Loucy (cell line): ENCODE results near the gene LRRC10B.

Experiments used
- H2AFZ ChIP-seq: fragments of 200-600 bp; sonication (generic); 2 replicates; pipeline ENCODE4 v1.6.0; 2016; ENCODE audit warnings: antibody characterized with exemption, mild to moderate bottlenecking, low read length, moderate library complexity
- H3F3A ChIP-seq: fragments of 200-600 bp; 2 replicates; pipeline ENCODE4 v1.6.0; 2016; ENCODE audit warnings: antibody characterized with exemption, low read depth, mild to moderate bottlenecking
- H3K27me3 ChIP-seq: fragments of 200-600 bp; sonication (generic); 2 replicates; pipeline ENCODE4 v1.6.1; 2014; ENCODE audit warnings: low read length, mild to moderate bottlenecking; ENCODE audit not compliant: insufficient read depth, poor library complexity, severe bottlenecking
- H3K36me3 ChIP-seq: fragments of 200-600 bp; sonication (generic); 2 replicates; pipeline ENCODE4 v1.6.1; 2016; ENCODE audit warnings: low read length; ENCODE audit not compliant: insufficient read depth
- H3K4me1 ChIP-seq: fragments of 200-600 bp; sonication (generic); 2 replicates; pipeline ENCODE4 v1.5.1; 2014; ENCODE audit warnings: low read length, mild to moderate bottlenecking; ENCODE audit not compliant: insufficient read depth, poor library complexity, severe bottlenecking
- H3K4me2 ChIP-seq: fragments of 200-600 bp; sonication (generic); 2 replicates; pipeline ENCODE4 v1.6.0; 2014; ENCODE audit warnings: antibody characterized with exemption, low read length, low read depth, mild to moderate bottlenecking; ENCODE audit not compliant: poor library complexity, severe bottlenecking
- H3K4me3 ChIP-seq: fragments of 200-600 bp; sonication (generic); 2 replicates; pipeline ENCODE4 v1.5.1; 2014; ENCODE audit warnings: low read length, mild to moderate bottlenecking, mixed read lengths; ENCODE audit not compliant: poor library complexity, severe bottlenecking
- H3K79me2 ChIP-seq: fragments of 200-600 bp; sonication (generic); 2 replicates; pipeline ENCODE4 v1.6.1; 2014; ENCODE audit warnings: low read length; ENCODE audit not compliant: insufficient read depth
- H3K9ac ChIP-seq: fragments of 200-600 bp; sonication (generic); 2 replicates; pipeline ENCODE4 v1.6.0; 2014; ENCODE audit warnings: mild to moderate bottlenecking, low read depth, low read length, moderate library complexity; ENCODE audit not compliant: poor library complexity, severe bottlenecking
- H3K9me2 ChIP-seq: fragments of 200-600 bp; sonication (generic); replicated peaks from 2 replicates; pipeline ENCODE4 v1.6.1; 2016; ENCODE audit warnings: low read depth, low read length, mixed read lengths
- H3K9me3 ChIP-seq: fragments of 200-600 bp; sonication (generic); 2 replicates; pipeline ENCODE4 v1.6.1; 2014; ENCODE audit warnings: mild to moderate bottlenecking, antibody characterized with exemption, low read length, low read depth; ENCODE audit not compliant: insufficient read depth
- H4K20me1 ChIP-seq: fragments of 200-600 bp; sonication (generic); 2 replicates; pipeline ENCODE4 v1.6.0; 2014; ENCODE audit warnings: antibody characterized with exemption, low read length, mild to moderate bottlenecking; ENCODE audit not compliant: insufficient read depth, poor library complexity, severe bottlenecking
- EZH2phosphoT487 ChIP-seq: fragments of 200-600 bp; IDR thresholded peaks from 2 replicates; pipeline ENCODE4 v1.6.1; 2018; ENCODE audit warnings: antibody characterized with exemption, mild to moderate bottlenecking, moderate library complexity, borderline replicate concordance
- TF ChIP-seq, protein P1 (sequence below): fragments of 200-600 bp; sonication (generic); conservative IDR thresholded peaks from 2 replicates; pipeline ENCODE4 v1.5.1; 2014; ENCODE audit warnings: mild to moderate bottlenecking, antibody characterized with exemption, low read length

Gene LRRC10B

DNA sequence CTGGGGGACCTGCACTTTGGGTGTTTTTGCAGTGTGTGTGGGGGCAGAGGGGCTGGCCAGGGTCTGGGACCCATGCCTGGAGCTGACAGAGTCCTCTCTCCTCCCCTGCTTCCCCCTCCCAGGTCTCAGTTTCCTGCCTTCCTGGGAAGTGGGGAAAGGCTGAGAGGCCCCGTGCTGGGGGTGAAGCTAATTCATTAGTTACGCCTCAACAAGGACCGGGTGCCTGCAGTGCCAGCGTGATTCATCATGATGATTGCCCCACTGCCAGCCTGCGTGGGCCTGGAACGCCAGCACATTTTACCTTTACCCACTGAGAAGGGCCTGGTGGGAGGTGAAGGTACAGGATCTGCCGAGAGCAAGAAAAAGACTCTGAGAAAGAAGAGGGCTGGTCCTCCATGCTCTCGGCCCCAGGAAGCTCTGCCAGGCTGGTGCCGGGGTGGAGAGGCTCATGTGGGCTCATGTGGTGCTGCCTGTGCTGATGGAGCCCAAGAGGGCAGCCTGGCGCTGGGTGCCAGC, 2.9 kb upstream of the LRRC10B start:
- Histone ChIP-seq H3K4me1 (no peaks in the 10 kb centered on the region), H3K27me3 (no peaks in the 10 kb centered on the region), H3K4me3 (no peak overlapping the region)

DNA sequence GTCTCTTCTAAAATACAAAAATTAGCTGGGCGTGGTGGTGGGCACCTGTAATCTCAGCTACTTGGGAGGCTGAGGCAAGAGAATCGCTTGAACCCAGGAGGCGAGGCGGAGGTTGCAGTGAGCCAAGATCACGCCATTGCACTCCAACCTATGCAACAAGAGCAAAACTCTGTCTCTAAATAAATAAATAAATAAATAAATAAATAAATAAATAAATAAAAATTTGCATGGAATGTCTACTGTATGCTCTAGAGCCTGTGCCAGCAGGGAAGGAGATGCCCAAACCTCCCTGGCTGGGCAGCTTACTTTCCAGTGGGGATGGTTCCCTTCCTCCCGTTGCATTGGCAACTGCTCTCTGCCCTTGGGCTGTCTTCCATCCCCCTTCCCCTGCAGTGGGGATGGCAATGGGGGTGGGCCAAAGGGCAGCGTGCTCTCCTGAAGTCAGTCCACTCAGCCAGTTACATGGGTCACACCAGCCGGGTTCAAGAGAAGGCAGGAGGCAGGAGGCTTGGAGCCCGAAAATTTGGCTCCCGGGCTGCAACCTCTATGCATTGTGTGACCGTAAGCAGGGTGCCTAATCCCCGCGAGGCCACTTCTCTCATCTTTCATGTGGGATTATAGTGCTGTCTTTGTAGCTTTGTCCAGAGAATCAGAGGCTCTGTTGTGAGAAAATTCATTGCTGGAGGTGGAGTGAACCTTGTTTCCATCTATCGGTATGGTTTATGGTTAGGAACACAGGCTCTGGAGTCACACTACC, 1.4 kb upstream of the LRRC10B start:
- Histone ChIP-seq H3K27me3 (no peaks in the 10 kb centered on the region), H3K36me3 (no peaks in the 10 kb centered on the region), H3K79me2 (no peaks in the 10 kb centered on the region), H3K4me1 (no peaks in the 10 kb centered on the region), H3K9me2 (no peaks in the 10 kb centered on the region), H3F3A (no peaks in the 10 kb centered on the region), H3K9ac (no peak overlapping the region), H4K20me1 (no peaks in the 10 kb centered on the region), H3K9me3 (no peaks in the 10 kb centered on the region), H3K4me3 (no peak overlapping the region), H3K4me2 (no peak overlapping the region), H2AFZ (no peak overlapping the region)
- TF ChIP-seq, protein P1, sequence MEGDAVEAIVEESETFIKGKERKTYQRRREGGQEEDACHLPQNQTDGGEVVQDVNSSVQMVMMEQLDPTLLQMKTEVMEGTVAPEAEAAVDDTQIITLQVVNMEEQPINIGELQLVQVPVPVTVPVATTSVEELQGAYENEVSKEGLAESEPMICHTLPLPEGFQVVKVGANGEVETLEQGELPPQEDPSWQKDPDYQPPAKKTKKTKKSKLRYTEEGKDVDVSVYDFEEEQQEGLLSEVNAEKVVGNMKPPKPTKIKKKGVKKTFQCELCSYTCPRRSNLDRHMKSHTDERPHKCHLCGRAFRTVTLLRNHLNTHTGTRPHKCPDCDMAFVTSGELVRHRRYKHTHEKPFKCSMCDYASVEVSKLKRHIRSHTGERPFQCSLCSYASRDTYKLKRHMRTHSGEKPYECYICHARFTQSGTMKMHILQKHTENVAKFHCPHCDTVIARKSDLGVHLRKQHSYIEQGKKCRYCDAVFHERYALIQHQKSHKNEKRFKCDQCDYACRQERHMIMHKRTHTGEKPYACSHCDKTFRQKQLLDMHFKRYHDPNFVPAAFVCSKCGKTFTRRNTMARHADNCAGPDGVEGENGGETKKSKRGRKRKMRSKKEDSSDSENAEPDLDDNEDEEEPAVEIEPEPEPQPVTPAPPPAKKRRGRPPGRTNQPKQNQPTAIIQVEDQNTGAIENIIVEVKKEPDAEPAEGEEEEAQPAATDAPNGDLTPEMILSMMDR, result no peak
- TF ChIP-seq EZH2phosphoT487, result no peak

More for the DNA sequence above, 2.9 kb upstream of the LRRC10B start:
- no peaks in the 10 kb centered on the region for H3F3A ChIP-seq
- H3K4me2 ChIP-seq, result no peak overlapping the region
- no peaks in the 10 kb centered on the region for H3K79me2 ChIP-seq
- H3K9me3 ChIP-seq, result no peaks in the 10 kb centered on the region
- TF ChIP-seq, protein P1, result no peak
- no peak for TF ChIP-seq EZH2phosphoT487
- no peak overlapping the region for H3K9ac ChIP-seq
- no peak overlapping the region for H2AFZ ChIP-seq
- H4K20me1 ChIP-seq, result no peaks in the 10 kb centered on the region
- no peaks in the 10 kb centered on the region for H3K9me2 ChIP-seq
- H3K36me3 ChIP-seq, result no peaks in the 10 kb centered on the region

DNA sequence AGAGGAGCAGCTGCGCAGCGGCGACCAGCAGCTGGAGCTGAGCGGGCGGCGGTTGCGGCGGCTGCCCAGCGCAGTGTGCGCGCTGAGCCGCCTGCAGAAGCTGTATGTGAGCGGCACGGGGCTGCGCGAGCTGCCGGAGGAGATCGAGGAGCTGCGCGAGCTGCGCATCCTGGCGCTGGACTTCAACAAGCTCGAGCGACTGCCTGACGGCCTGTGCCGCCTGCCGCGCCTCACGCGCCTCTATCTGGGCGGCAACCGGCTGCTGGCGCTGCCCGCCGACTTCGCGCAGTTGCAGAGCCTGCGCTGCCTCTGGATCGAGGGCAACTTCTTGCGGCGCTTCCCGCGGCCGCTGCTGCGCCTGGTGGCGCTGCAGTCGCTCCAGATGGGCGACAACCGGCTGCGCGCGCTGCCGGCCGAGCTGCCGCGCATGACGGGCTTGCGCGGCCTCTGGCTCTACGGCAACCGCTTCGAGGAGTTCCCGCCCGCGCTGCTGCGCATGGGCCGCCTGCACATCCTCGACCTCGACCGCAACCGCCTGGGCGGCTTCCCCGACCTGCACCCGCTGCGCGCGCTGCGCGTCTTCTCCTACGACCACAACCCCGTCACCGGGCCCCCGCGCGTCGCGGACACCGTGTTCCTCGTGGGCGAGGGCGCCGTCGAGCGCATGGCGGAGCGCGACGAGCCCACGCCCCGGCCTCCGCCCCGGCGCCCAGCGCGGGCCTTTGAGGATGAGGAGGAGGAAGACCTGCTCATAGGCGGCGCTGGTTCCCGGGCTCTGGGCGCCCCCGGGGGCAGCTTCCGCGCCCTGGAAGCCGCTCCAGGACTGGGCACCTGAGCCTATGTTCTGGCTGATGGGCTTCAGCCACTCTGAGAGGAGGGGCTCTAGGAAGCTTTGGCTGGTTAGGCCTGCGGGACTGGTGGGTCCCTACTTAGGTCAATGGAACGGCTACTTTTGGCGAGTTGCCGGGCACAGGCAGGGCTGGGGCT, 787 bp downstream of the LRRC10B start:
- Histone ChIP-seq H3K27me3 (no peaks in the 10 kb centered on the region), H3K9me3 (no peaks in the 10 kb centered on the region), H3K4me1 (no peaks in the 10 kb centered on the region), H3F3A (no peaks in the 10 kb centered on the region), H4K20me1 (no peaks in the 10 kb centered on the region), H3K36me3 (no peaks in the 10 kb centered on the region), H3K9me2 (no peaks in the 10 kb centered on the region), H3K9ac (no peak overlapping the region), H3K4me3 (no peak overlapping the region), H2AFZ (no peak overlapping the region), H3K4me2 (no peak overlapping the region), H3K79me2 (no peaks in the 10 kb centered on the region)
- TF ChIP-seq EZH2phosphoT487, result no peak
- TF ChIP-seq, protein P1, result no peak
